AG10803 (cell line): ENCODE measurements around the gene ZRANB3.

Source experiments
- DNase-seq: peaks from one replicate; pipeline ENCODE4 v3.0.0; 2010; ENCODE audit warnings: low read depth
- H3K4me3 ChIP-seq: 2 replicates; pipeline ENCODE4 v1.5.1; 2011; ENCODE audit warnings: mild to moderate bottlenecking, low read length, control low read depth
- CTCF ChIP-seq: conservative IDR thresholded peaks from 2 replicates; pipeline ENCODE4 v1.5.1; 2011; ENCODE audit warnings: mild to moderate bottlenecking, low read length, control low read depth, inconsistent platforms

Gene ZRANB3

DNA sequence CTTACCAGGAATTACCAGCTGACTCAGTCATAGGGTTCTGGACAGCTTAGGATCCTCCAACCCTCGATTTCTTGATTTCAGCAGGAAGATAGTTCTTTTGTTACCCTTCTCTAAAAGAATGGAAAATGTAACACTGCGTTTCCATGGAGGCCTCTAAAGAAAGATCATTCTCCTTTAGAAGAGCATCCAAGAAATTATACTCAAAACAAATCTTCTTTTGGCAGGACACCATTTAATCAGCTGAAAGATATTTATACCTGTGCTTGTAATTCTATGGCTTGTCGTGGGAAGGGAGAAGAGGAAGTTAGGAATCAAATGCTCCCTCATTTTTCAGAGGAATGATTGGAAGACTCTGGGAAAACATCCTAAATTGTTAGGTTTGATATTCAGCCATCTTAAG, 348.4 kb downstream of the ZRANB3 start:
- DNase-seq = no peak
- TF ChIP-seq CTCF = no peak
- no peak overlapping the region for H3K4me3 ChIP-seq

- no peak for TF ChIP-seq CTCF
- no peak for DNase-seq
- no peak overlapping the region for H3K4me3 ChIP-seq
Measured at GRCh38 chr2:135182190-135182589, 348.8 kb downstream of the ZRANB3 start.

DNA sequence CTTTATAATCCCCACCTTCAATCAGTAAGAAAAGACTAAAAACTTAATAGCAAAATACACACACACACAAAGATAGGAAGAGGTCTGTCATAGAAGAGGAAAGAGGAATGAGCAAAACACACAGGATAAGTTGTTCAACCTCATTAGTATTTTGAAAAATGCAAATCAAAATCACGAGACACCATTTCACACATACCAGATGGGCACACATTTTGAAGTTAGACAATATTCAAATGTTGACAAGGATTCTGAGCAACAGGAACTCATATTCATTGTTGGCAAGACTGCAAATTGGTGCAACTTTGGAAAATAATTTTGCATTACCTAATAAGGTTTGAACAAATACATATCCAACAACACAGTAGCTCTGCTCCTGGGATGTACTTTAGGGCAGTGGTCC, 351.3 kb downstream of the ZRANB3 start:
- no peak for TF ChIP-seq CTCF
- H3K4me3 ChIP-seq = no peak overlapping the region
- DNase-seq = no peak

DNA sequence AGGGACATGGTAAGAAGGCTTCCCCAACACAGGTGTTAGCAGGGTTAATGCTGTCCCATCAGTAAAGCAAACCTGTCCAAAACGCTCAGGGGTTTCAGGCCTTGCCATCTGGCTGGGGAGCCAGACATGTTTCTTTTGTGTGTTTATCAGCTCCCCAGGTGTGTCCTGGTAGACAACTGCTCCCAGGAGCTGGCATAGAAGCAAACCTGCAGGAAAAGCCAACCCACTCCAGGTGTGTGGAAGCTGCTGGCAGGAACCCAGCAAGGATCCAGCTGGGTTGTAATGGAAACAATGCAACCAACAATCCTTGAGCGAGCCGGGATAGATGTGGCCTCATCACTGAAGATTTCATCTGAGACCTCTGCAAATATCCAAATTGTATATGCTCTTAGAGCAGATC, 355.8 kb downstream of the ZRANB3 start:
- no peak for TF ChIP-seq CTCF
- DNase-seq = no peak
- H3K4me3 ChIP-seq = no peak overlapping the region

DNA sequence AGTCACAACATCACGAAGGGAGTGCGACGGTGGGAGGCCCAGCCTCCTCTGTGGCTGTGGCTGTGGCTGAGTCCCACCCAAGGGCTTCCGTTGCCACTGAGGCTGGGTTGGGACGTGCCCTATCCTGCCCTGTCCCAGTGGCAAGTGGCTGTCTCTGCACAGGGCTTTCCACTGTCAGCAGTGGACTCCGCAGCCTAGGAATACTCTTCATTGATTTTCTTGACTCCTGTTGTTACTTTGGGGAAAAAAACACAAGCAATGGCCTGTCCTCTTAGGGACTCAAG, 356.3 kb downstream of the ZRANB3 start:
- H3K4me3 ChIP-seq = no peak overlapping the region
- no peak for DNase-seq
- TF ChIP-seq CTCF = no peak

DNA sequence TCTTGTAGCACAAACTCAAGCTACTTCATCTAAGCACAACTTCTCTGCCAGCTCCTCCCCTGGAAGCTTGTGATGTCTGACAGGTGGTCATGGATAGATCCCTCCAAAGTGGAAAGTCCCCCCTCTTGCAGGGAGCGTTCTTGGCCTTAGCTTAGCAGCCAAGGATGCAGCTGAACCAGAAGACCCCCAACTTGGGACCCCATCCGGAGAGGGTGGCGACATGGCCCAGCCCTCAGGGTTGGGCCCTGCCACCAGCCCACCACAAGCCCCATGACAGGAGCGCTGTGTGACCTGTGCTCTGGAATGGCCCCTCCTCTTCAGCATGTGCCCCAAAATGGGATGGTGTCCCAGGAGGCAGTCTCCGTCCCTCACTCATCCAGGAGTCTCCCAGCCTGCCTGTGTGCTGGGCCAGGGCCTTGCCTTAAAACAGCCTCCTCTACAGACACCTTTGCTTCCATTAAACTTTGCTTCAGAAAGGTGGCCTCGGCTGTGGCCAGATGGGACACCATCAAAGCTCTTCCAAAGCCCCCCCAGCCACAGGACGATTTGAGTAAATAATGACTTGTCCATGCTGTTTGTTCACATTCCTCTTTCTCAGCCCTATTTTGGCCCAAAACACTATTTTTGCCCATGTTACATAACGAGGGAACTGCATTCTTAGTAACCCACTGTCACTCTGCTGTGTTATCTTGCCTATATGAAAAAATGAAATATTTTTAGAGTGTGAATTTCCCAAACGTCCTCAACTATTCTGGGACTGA, 356.8 kb downstream of the ZRANB3 start:
- H3K4me3 ChIP-seq = no peak overlapping the region
- TF ChIP-seq CTCF = no peak
- DNase-seq = no peak

GRCh38 chr2:135169900-135170753, 360.9 kb downstream of the ZRANB3 start:
- H3K4me3 ChIP-seq = no peak overlapping the region
- no peak for DNase-seq
- TF ChIP-seq CTCF = no peak
